Body of pancreas (tissue), 4 donors: ENCODE measurements around the gene EFNA5. TPM values are rescaled to one million over a fixed set of nuclear protein-coding genes. Genes with fewer than 3 reads are reported as not detected.
"Not testable (repeated sequence)": the region's sequence is repeated elsewhere in the genome, so short reads cannot be mapped to it uniquely, and the experiment has no call there.

Experiments
- ATAC-seq: fragments of 150-250 bp; one replicate; pipeline ENCODE4 v1.9.1; 2016
- DNase-seq, 4 donors: peaks; one replicate each; pipeline ENCODE4 v3.0.0-alpha.2; 2019
- H3K27ac ChIP-seq, 4 donors: fragments of 200-600 bp; sonication (generic); 1 replicate in 3 of 4; 2 replicates in 1 of 4; pipeline versions ENCODE4 v1.5.1 to v1.6.1; 2016 to 2019; ENCODE audit warnings: mild to moderate bottlenecking in 1 of 4, mixed read lengths in 1 of 4, moderate library complexity in 1 of 4
- H3K27me3 ChIP-seq, 2 donors: fragments of 200-600 bp; sonication (generic); one replicate each; pipeline ENCODE4 v1.6.0; 2016; ENCODE audit warnings: mild to moderate bottlenecking in 1 of 2
- H3K36me3 ChIP-seq, 2 donors: fragments of 200-600 bp; sonication (generic); replicated peaks in 1 of 2; 2 replicates each; pipeline ENCODE4 v1.5.1; 2016; ENCODE audit warnings: low read depth in 2 of 2; ENCODE audit not compliant: insufficient read depth in 1 of 2
- H3K4me1 ChIP-seq: fragments of 200-600 bp; sonication (generic); one replicate; pipeline ENCODE4 v1.6.0; 2016
- H3K4me3 ChIP-seq, 2 donors: fragments of 200-600 bp; sonication (generic); 1 replicate in 1 of 2; 2 replicates in 1 of 2; pipeline ENCODE4 v1.5.1; 2016 to 2019
- H3K9me3 ChIP-seq, 3 donors: fragments of 200-600 bp; sonication (generic); 1 replicate in 2 of 3; 2 replicates in 1 of 3; pipeline ENCODE4 v1.5.1; 2016
- POLR2A ChIP-seq, 3 donors: fragments of 450-650 bp; IDR thresholded peaks; one replicate each; pipeline ENCODE4 v1.6.1; 2016; ENCODE audit warnings: antibody characterized with exemption in 3 of 3, mild to moderate bottlenecking in 2 of 3
- WGBS, 2 donors: methylation state at CpG; one replicate each; pipeline ENCODE4 v1.1.5; 2017; 5-methylcytosine and 5-hydroxymethylcytosine counted together
- intact Hi-C: fragments of 100-400 bp; cut with DNase I; formaldehyde crosslinking; loops from one replicate; pipeline ENCODE4 v1.15.1; 2023
- total RNA-seq, 2 donors: library from RNA; depleted of rRNA; stranded (reverse); fragments of >200 nt; gene quantifications; one replicate each; pipeline ENCODE4 v1.1.0, GENCODE V29; 2016
- TF ChIP-seq, protein P1 (sequence below), 7 experiments: fragments of 450-650 bp in 4 of 7; fragments of 200-600 bp in 3 of 7; sonication (generic) in 3 of 7; IDR thresholded peaks; one replicate each; pipeline ENCODE4 v1.5.1; 2016 to 2019; ENCODE audit warnings: antibody characterized with exemption in 7 of 7

The EFNA5 gene
- total RNA-seq, 2 donors from 2014 or later = 1.3 to 3.4 TPM

- DNase-seq (no peak), ATAC-seq (no peak)
- no peak for TF ChIP-seq POLR2A (IDR thresholded peaks at IDR 0.05)
- TF ChIP-seq, protein P1, sequence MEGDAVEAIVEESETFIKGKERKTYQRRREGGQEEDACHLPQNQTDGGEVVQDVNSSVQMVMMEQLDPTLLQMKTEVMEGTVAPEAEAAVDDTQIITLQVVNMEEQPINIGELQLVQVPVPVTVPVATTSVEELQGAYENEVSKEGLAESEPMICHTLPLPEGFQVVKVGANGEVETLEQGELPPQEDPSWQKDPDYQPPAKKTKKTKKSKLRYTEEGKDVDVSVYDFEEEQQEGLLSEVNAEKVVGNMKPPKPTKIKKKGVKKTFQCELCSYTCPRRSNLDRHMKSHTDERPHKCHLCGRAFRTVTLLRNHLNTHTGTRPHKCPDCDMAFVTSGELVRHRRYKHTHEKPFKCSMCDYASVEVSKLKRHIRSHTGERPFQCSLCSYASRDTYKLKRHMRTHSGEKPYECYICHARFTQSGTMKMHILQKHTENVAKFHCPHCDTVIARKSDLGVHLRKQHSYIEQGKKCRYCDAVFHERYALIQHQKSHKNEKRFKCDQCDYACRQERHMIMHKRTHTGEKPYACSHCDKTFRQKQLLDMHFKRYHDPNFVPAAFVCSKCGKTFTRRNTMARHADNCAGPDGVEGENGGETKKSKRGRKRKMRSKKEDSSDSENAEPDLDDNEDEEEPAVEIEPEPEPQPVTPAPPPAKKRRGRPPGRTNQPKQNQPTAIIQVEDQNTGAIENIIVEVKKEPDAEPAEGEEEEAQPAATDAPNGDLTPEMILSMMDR (IDR thresholded peaks at IDR 0.05) = no peak
- H3K36me3 ChIP-seq = no peaks in the 10 kb centered on the region
- no peaks in the 10 kb centered on the region for H3K9me3 ChIP-seq
- no peaks in the 10 kb centered on the region for H3K4me1 ChIP-seq
- no peak overlapping the region for H3K27ac ChIP-seq
- H3K27me3 ChIP-seq = no peaks in the 10 kb centered on the region
- intact Hi-C loops = no loop called here
- H3K4me3 ChIP-seq = no peak overlapping the region
- 86 to 87% methylated on average over 1 of the region's 1 CpG for WGBS, 2 donors
These were observed 171.5 kb downstream of the EFNA5 start for GRCh38 chr5:107499237-107499636.

- no peak for DNase-seq
- TF ChIP-seq, protein P1 (IDR thresholded peaks at IDR 0.05) = no peak
- no peak for TF ChIP-seq POLR2A (IDR thresholded peaks at IDR 0.05)
- no peaks in the 10 kb centered on the region for H3K4me1 ChIP-seq
- H3K27ac ChIP-seq = no peak overlapping the region
- 79 to 85% methylated on average over 2 to 3 of the region's 3 CpGs for WGBS, 2 donors
- H3K36me3 ChIP-seq = no peaks in the 10 kb centered on the region
- H3K4me3 ChIP-seq = no peak overlapping the region
- H3K9me3 ChIP-seq = no peaks in the 10 kb centered on the region
- intact Hi-C loops = no loop called here
- ATAC-seq = no peak
- H3K27me3 ChIP-seq = no peaks in the 10 kb centered on the region
These were observed 174.3 kb downstream of the EFNA5 start for GRCh38 chr5:107496466-107496865.

DNA sequence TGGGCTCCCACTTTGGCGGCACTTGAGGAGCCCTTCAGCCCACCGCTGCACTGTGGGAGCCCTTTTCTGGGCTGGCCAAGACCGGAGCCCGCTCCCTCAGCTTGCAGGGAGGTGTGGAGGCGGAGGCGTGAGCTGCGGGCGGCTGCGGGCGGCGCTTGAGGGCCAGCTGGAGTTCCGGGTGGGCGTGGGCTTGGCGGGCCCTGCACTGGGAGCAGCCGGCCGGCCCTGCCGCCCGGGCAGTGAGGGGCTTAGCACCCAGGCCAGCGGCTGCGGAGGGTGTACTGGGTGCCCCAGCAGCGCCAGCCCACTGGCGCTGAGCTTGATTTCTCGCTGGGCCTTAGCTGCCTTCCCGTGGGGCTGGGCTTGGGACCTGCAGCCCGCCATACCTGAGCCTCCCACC lies 176.6 kb downstream of the EFNA5 start:
- H3K4me1 ChIP-seq, ATAC-seq, H3K27me3 ChIP-seq, H3K27ac ChIP-seq, H3K4me3 ChIP-seq, H3K36me3 ChIP-seq, H3K9me3 ChIP-seq, intact Hi-C loops, DNase-seq: not testable (repeated sequence)
- 95 to 96% methylated on average over 20 of the region's 25 CpGs for WGBS, 2 donors

- H3K9me3 ChIP-seq = no peaks in the 10 kb centered on the region
- no peak overlapping the region for H3K27ac ChIP-seq
- H3K4me1 ChIP-seq = no peaks in the 10 kb centered on the region
- intact Hi-C loops = no loop called here
- ATAC-seq (no peak), DNase-seq (no peak)
- no peak overlapping the region for H3K4me3 ChIP-seq
- no peak for TF ChIP-seq POLR2A (IDR thresholded peaks at IDR 0.05)
- TF ChIP-seq, protein P1 (IDR thresholded peaks at IDR 0.05) = no peak
- 41 to 52% methylated on average over 2 of the region's 2 CpGs for WGBS, 2 donors
- no peaks in the 10 kb centered on the region for H3K36me3 ChIP-seq
- no peaks in the 10 kb centered on the region for H3K27me3 ChIP-seq
These were observed 183.6 kb downstream of the EFNA5 start for GRCh38 chr5:107487056-107487542.

GRCh38 chr5:107486489-107486888 lies 184.2 kb downstream of the EFNA5 start:
- no peaks in the 10 kb centered on the region for H3K9me3 ChIP-seq
- ATAC-seq (no peak), DNase-seq (no peak)
- intact Hi-C loops = no loop called here
- no peak overlapping the region for H3K4me3 ChIP-seq
- H3K27me3 ChIP-seq = no peaks in the 10 kb centered on the region
- TF ChIP-seq POLR2A (IDR thresholded peaks at IDR 0.05) = no peak
- TF ChIP-seq, protein P1 (IDR thresholded peaks at IDR 0.05) = no peak
- H3K4me1 ChIP-seq = no peaks in the 10 kb centered on the region
- H3K36me3 ChIP-seq = no peaks in the 10 kb centered on the region
- WGBS, 2 donors = 87% methylated on average over 2 of the region's 2 CpGs
- no peak overlapping the region for H3K27ac ChIP-seq
